SK-N-SH (cell line): ENCODE results near the gene ARL4A. TPM values are rescaled to one million over a fixed set of nuclear protein-coding genes. Genes with fewer than 3 reads are reported as not detected.
A peak's percentile ranks its signal among the peaks of the same experiment; 100 is the strongest.

Experiments
- CTCF ChIA-PET: fragments of 300-600, 350-600 bp; formaldehyde crosslinking; extraction: SDS; loops from one replicate; lab custom pipeline; 2021; lab: Yijun Ruan, JAX
- POLR2A ChIA-PET: fragments of 350-600 bp; sonication (Branson Sonifier 250); formaldehyde crosslinking; extraction: SDS; loops from one replicate; lab custom pipeline; 2020; ENCODE audit warnings: antibody characterized with exemption, inconsistent platforms; lab: Yijun Ruan, JAX
- DNase-seq: peaks from one replicate; pipeline ENCODE4 v3.0.0; 2012
- H2AFZ ChIP-seq: fragments of 200-600 bp; sonication (generic); 2 replicates; pipeline ENCODE4 v1.8.1; 2016; ENCODE audit warnings: antibody characterized with exemption, mild to moderate bottlenecking, low read depth
- H3F3A ChIP-seq: fragments of 200-600 bp; sonication (generic); replicated peaks from 2 replicates; pipeline ENCODE3; 2016; ENCODE audit warnings: antibody characterized with exemption, mild to moderate bottlenecking; ENCODE audit not compliant: insufficient read depth
- H3K27ac ChIP-seq, 2 experiments: fragments of 200-500 bp in 1 of 2; fragments of 200-600 bp in 1 of 2; sonication (Bioruptor generic) in 1 of 2; sonication (generic), shearing (Covaris generic) in 1 of 2; 2 replicates each; pipeline versions ENCODE4 v1.5.1 to v1.6.1; 2014 to 2016; ENCODE audit warnings: low read depth in 2 of 2, inconsistent platforms in 1 of 2, low read length in 1 of 2, mild to moderate bottlenecking in 1 of 2, mixed read lengths in 1 of 2
- H3K27me3 ChIP-seq: fragments of 200-600 bp; sonication (generic), shearing (Covaris generic); 2 replicates; pipeline ENCODE4 v1.6.1; 2016; ENCODE audit warnings: mixed run types; ENCODE audit not compliant: insufficient read depth
- H3K36me3 ChIP-seq, 2 experiments: fragments of 200-500 bp in 1 of 2; fragments of 200-600 bp in 1 of 2; sonication (Bioruptor generic) in 1 of 2; sonication (generic) in 1 of 2; replicated peaks in 1 of 2; 2 replicates each; pipeline versions ENCODE3 to v1.5.1; 2014 to 2016; ENCODE audit warnings: low read length in 1 of 2, mild to moderate bottlenecking in 1 of 2; ENCODE audit not compliant: insufficient read depth in 2 of 2, control insufficient read depth in 1 of 2
- H3K4me1 ChIP-seq, 2 experiments: fragments of 200-500 bp in 1 of 2; fragments of 200-600 bp in 1 of 2; sonication (Bioruptor generic) in 1 of 2; sonication (generic), shearing (Covaris generic) in 1 of 2; 2 replicates each; pipeline versions ENCODE4 v1.5.1 to v1.6.1; 2014 to 2016; ENCODE audit warnings: low read depth in 1 of 2, low read length in 1 of 2, mixed run types in 1 of 2; ENCODE audit not compliant: insufficient read depth in 2 of 2, control insufficient read depth in 1 of 2
- H3K4me2 ChIP-seq: fragments of 200-600 bp; sonication (generic), shearing (Covaris generic); 2 replicates; pipeline ENCODE4 v1.6.1; 2017; ENCODE audit warnings: mixed run types
- H3K4me3 ChIP-seq, 2 experiments: fragments of 200-500 bp in 1 of 2; fragments of 200-600 bp in 1 of 2; sonication (Bioruptor generic) in 1 of 2; sonication (generic), shearing (Covaris generic) in 1 of 2; 2 replicates each; pipeline versions ENCODE4 v1.5.1 to v1.8.1; 2014 to 2016; ENCODE audit warnings: low read depth in 2 of 2, inconsistent platforms in 1 of 2, low read length in 1 of 2, mild to moderate bottlenecking in 1 of 2, mixed read lengths in 1 of 2, moderate library complexity in 1 of 2
- H3K79me2 ChIP-seq: fragments of 200-600 bp; sonication (generic); 2 replicates; pipeline ENCODE4 v1.8.1; 2017; ENCODE audit warnings: mild to moderate bottlenecking; ENCODE audit not compliant: insufficient read depth
- H3K9ac ChIP-seq: fragments of 200-600 bp; sonication (generic); 2 replicates; pipeline ENCODE4 v1.6.1; 2017; ENCODE audit warnings: mixed run types
- H3K9me2 ChIP-seq: fragments of 200-600 bp; sonication (generic); 2 replicates; pipeline ENCODE4 v1.6.1; 2017; ENCODE audit warnings: mixed run types
- H3K9me3 ChIP-seq: fragments of 200-600 bp; sonication (generic); 2 replicates; pipeline ENCODE4 v1.6.1; 2017; ENCODE audit warnings: mixed run types, mild to moderate bottlenecking, moderate library complexity
- H4K20me1 ChIP-seq: fragments of 200-600 bp; sonication (generic); 2 replicates; pipeline ENCODE4 v1.6.1; 2017; ENCODE audit warnings: mild to moderate bottlenecking, mixed run types; ENCODE audit not compliant: insufficient read depth
- FOXM1 ChIP-seq: IDR thresholded peaks from 2 replicates; pipeline ENCODE4 v1.4.0; 2012; ENCODE audit warnings: low read depth, mild to moderate bottlenecking
- GABPA ChIP-seq: IDR thresholded peaks from 2 replicates; pipeline ENCODE4 v1.4.0; 2012; ENCODE audit warnings: low read depth, mild to moderate bottlenecking
- MEF2A ChIP-seq: IDR thresholded peaks from 2 replicates; pipeline ENCODE4 v1.4.0; 2012; ENCODE audit warnings: low read depth, borderline replicate concordance
- NFIC ChIP-seq: IDR thresholded peaks from 2 replicates; pipeline ENCODE4 v1.4.0; 2012; ENCODE audit warnings: borderline replicate concordance
- NRF1 ChIP-seq: IDR thresholded peaks from 2 replicates; pipeline ENCODE4 v1.6.1; 2012; ENCODE audit warnings: low read depth, mild to moderate bottlenecking, low read length
- RAD21 ChIP-seq: IDR thresholded peaks from 2 replicates; pipeline ENCODE4 v1.6.1; 2012; ENCODE audit warnings: mild to moderate bottlenecking, low read length
- RCOR1 ChIP-seq: fragments of 150-350 bp; IDR thresholded peaks from 2 replicates; pipeline ENCODE4 v1.6.1; 2017; ENCODE audit warnings: antibody characterized with exemption, low read length
- RFX5 ChIP-seq: IDR thresholded peaks from 2 replicates; pipeline ENCODE4 v1.6.1; 2012; ENCODE audit warnings: mild to moderate bottlenecking, improper control_type of control experiment, low read length
- SIN3A ChIP-seq: IDR thresholded peaks from 2 replicates; pipeline ENCODE4 v1.6.1; 2012; ENCODE audit warnings: low read depth, mild to moderate bottlenecking, low read length, moderate library complexity, borderline replicate concordance
- TAF1 ChIP-seq: IDR thresholded peaks from 2 replicates; pipeline ENCODE4 v1.6.1; 2012; ENCODE audit warnings: low read depth, mild to moderate bottlenecking, low read length, moderate library complexity, borderline replicate concordance
- WGBS: methylation state at CpG from one replicate; pipeline ENCODE4 v1.1.6; 2017; ENCODE audit warnings: low lambda C conversion rate; 5-methylcytosine and 5-hydroxymethylcytosine counted together
- polyA plus RNA-seq, 3 experiments: library from polyadenylated mRNA; depleted of rRNA; stranded (reverse); fragments of >200 nt; gene quantifications; 2 replicates each; pipeline ENCODE4 v1.2.3, GENCODE V29; 2012
- TF ChIP-seq, protein P1 (sequence below): fragments of 150-350 bp; IDR thresholded peaks from 2 replicates; pipeline ENCODE4 v1.6.1; 2017; ENCODE audit warnings: antibody characterized with exemption, low read length, low read depth, borderline replicate concordance
- TF ChIP-seq, protein P2 (sequence below): IDR thresholded peaks from 2 replicates; pipeline ENCODE4 v1.4.0; 2012; ENCODE audit warnings: low read depth
- TF ChIP-seq, protein P3 (sequence below): IDR thresholded peaks from 2 replicates; pipeline ENCODE4 v1.4.0; 2012; ENCODE audit warnings: low read depth, borderline replicate concordance
- TF ChIP-seq, protein P4 (sequence below): fragments of 200-600 bp; sonication (generic); IDR thresholded peaks from 2 replicates; pipeline ENCODE4 v1.6.1; 2017; ENCODE audit warnings: antibody characterized with exemption, mild to moderate bottlenecking, moderate library complexity
- TF ChIP-seq, protein P5 (sequence below): IDR thresholded peaks from 2 replicates; pipeline ENCODE4 v1.4.0; 2012; ENCODE audit warnings: low read depth, borderline replicate concordance
- TF ChIP-seq, protein P6 (sequence below): fragments of 150-350 bp; IDR thresholded peaks from 2 replicates; pipeline ENCODE4 v1.6.1; 2016; ENCODE audit warnings: mild to moderate bottlenecking, low read depth, low read length

ARL4A gene
- polyA plus RNA-seq, 1 of the 3 experiments (the other 2 are of a cell fraction), result 5.5 TPM

DNA sequence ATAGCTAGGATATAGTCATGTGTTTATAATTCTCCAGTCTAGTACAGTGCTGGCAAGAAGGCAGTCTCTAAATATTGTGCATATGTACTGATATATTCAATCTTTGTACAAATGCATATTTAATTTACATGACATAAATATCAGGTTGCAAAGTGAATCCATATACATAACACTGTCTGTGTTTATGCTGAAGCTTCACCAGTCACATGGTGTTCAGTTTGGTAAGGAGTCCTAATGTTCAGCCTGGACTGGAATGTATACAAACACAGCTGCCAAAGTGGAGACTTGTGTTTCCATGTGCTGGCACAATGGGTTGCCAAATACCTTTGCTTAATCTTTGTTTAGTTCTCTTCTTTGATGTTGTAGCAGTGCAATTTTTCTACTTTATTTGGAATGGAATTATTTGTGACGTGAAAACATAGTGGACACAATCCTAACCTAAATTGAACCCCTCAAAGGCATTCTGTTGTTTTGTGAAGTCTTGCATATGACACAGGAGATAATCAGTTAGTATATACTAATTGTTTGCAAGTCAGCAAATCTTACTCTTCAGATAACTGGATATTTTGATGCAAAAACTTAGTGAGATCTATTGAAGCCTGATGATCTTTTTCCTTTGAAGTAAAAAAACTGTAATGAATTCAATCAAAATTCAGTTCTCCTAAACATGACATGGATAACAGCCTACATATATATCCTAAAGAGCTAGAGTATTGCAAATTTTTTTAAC is 17.3 kb upstream of the ARL4A start:
- Histone ChIP-seq H3K9me2 (no peaks in the 10 kb centered on the region), H3F3A (no peaks in the 10 kb centered on the region), H3K9ac (no peak overlapping the region), H3K36me3 (no peaks in the 10 kb centered on the region), H3K9me3 (no peaks in the 10 kb centered on the region), H3K27me3 (no peaks in the 10 kb centered on the region)
- CTCF ChIA-PET, result interaction anchor here (0.5 to 1.3 kb wide), 2 partner anchors 17 to 32 kb away, joined by 3 to 4 read pairs; no protein-coding TSS in a partner anchor
- TF ChIP-seq, protein P1, sequence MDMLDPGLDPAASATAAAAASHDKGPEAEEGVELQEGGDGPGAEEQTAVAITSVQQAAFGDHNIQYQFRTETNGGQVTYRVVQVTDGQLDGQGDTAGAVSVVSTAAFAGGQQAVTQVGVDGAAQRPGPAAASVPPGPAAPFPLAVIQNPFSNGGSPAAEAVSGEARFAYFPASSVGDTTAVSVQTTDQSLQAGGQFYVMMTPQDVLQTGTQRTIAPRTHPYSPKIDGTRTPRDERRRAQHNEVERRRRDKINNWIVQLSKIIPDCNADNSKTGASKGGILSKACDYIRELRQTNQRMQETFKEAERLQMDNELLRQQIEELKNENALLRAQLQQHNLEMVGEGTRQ, result no peak
- TF ChIP-seq, protein P2, sequence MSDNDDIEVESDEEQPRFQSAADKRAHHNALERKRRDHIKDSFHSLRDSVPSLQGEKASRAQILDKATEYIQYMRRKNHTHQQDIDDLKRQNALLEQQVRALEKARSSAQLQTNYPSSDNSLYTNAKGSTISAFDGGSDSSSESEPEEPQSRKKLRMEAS, result 0 out of 2 replicates have a peak, but pooled peaks have one; percentile 18
- TF ChIP-seq, all 33 proteins: peak for 1
- POLR2A ChIA-PET, result no interaction called here
- no peaks in the 10 kb centered on the region for H3K79me2 ChIP-seq
- H3K27ac ChIP-seq, result no peak overlapping the region
- H3K4me3 ChIP-seq, result no peak overlapping the region
- WGBS, result 95% methylated on average over 1 of the region's 1 CpG
- no peak overlapping the region for H2AFZ ChIP-seq
- no peak overlapping the region for H3K4me2 ChIP-seq
- no peaks in the 10 kb centered on the region for H3K4me1 ChIP-seq
- DNase-seq, result no peak
- no peaks in the 10 kb centered on the region for H4K20me1 ChIP-seq

DNA sequence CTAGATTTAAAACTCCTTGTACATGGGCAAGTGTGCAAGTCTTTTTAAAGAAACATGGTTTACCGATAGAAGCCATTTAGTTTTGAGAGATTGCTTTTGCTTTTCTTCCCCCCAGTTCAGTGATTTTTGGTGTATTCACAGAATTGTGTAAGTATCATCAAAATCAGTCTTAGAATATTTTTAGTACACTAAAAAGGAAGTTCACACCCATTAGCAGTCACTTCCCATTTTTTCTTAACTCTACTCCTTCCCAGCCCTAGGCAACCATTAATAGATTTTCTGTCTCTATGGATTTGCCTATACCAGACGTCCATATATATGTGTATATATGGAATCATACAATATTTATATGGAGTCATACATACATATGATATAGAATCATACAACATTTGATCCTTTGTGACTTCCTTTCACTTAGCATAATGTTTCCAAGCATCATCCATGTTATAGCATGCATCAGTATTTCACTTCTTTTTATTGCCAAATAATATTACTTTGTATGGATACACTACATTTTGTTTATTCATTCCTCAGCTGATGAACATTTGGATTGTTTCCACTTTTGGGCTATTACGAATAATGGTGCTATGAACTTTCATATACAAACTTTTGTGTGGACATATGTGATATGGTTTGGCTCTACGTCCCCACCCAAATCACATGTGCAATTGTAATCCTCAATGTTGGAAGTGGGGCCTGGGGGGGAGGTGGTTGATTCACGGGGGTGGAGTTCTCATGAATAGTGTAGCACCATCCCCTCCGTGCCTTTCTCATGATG is 16.5 kb upstream of the ARL4A start:
- H3K4me1 ChIP-seq, result no peaks in the 10 kb centered on the region
- WGBS, result 67% methylated on average over 6 of the region's 6 CpGs
- no peaks in the 10 kb centered on the region for H3F3A ChIP-seq
- H3K27me3 ChIP-seq, result no peaks in the 10 kb centered on the region
- no peak overlapping the region for H3K27ac ChIP-seq
- CTCF ChIA-PET, result interaction anchor here (0.7 to 1.3 kb wide), 2 partner anchors 16 to 17 kb away, joined by 3 to 4 read pairs; partner anchors contain the start of gene ARL4A
- no peaks in the 10 kb centered on the region for H3K9me3 ChIP-seq
- H2AFZ ChIP-seq, result no peak overlapping the region
- H3K36me3 ChIP-seq, result no peaks in the 10 kb centered on the region
- no peaks in the 10 kb centered on the region for H3K79me2 ChIP-seq
- H3K4me3 ChIP-seq, result no peak overlapping the region
- H3K9ac ChIP-seq, result no peak overlapping the region
- H3K4me2 ChIP-seq, result no peak overlapping the region
- no peaks in the 10 kb centered on the region for H4K20me1 ChIP-seq
- DNase-seq, result no peak
- H3K9me2 ChIP-seq, result no peaks in the 10 kb centered on the region
- POLR2A ChIA-PET, result no interaction called here
- TF ChIP-seq, protein P3, sequence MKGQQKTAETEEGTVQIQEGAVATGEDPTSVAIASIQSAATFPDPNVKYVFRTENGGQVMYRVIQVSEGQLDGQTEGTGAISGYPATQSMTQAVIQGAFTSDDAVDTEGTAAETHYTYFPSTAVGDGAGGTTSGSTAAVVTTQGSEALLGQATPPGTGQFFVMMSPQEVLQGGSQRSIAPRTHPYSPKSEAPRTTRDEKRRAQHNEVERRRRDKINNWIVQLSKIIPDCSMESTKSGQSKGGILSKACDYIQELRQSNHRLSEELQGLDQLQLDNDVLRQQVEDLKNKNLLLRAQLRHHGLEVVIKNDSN, result no peak
- no peak for TF ChIP-seq RFX5
- TF ChIP-seq, protein P4, sequence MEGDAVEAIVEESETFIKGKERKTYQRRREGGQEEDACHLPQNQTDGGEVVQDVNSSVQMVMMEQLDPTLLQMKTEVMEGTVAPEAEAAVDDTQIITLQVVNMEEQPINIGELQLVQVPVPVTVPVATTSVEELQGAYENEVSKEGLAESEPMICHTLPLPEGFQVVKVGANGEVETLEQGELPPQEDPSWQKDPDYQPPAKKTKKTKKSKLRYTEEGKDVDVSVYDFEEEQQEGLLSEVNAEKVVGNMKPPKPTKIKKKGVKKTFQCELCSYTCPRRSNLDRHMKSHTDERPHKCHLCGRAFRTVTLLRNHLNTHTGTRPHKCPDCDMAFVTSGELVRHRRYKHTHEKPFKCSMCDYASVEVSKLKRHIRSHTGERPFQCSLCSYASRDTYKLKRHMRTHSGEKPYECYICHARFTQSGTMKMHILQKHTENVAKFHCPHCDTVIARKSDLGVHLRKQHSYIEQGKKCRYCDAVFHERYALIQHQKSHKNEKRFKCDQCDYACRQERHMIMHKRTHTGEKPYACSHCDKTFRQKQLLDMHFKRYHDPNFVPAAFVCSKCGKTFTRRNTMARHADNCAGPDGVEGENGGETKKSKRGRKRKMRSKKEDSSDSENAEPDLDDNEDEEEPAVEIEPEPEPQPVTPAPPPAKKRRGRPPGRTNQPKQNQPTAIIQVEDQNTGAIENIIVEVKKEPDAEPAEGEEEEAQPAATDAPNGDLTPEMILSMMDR, result no peak
- TF ChIP-seq, protein P5, sequence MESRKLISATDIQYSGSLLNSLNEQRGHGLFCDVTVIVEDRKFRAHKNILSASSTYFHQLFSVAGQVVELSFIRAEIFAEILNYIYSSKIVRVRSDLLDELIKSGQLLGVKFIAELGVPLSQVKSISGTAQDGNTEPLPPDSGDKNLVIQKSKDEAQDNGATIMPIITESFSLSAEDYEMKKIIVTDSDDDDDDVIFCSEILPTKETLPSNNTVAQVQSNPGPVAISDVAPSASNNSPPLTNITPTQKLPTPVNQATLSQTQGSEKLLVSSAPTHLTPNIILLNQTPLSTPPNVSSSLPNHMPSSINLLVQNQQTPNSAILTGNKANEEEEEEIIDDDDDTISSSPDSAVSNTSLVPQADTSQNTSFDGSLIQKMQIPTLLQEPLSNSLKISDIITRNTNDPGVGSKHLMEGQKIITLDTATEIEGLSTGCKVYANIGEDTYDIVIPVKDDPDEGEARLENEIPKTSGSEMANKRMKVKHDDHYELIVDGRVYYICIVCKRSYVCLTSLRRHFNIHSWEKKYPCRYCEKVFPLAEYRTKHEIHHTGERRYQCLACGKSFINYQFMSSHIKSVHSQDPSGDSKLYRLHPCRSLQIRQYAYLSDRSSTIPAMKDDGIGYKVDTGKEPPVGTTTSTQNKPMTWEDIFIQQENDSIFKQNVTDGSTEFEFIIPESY, result no peak
- no peak for TF ChIP-seq MEF2A
- no peak for TF ChIP-seq GABPA
- TF ChIP-seq RAD21, result no peak
- TF ChIP-seq NFIC, result no peak
- no peak for TF ChIP-seq NRF1
- TF ChIP-seq SIN3A, result no peak
- TF ChIP-seq, protein P2, result no peak
- TF ChIP-seq TAF1, result no peak
- TF ChIP-seq FOXM1, result no peak
- no peak for TF ChIP-seq RCOR1
- TF ChIP-seq, protein P6, sequence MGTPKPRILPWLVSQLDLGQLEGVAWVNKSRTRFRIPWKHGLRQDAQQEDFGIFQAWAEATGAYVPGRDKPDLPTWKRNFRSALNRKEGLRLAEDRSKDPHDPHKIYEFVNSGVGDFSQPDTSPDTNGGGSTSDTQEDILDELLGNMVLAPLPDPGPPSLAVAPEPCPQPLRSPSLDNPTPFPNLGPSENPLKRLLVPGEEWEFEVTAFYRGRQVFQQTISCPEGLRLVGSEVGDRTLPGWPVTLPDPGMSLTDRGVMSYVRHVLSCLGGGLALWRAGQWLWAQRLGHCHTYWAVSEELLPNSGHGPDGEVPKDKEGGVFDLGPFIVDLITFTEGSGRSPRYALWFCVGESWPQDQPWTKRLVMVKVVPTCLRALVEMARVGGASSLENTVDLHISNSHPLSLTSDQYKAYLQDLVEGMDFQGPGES, result no peak
